HEK293 (cell line): Measurements from ENCODE around the gene CCN2.

Experiments
- CTCF ChIA-PET: fragments of 350-600 bp; formaldehyde crosslinking; extraction: SDS; loops from one replicate; lab custom pipeline; 2021; ENCODE audit warnings: antibody characterized with exemption; lab: Yijun Ruan, JAX
- POLR2A ChIA-PET: fragments of 300-600 bp; formaldehyde crosslinking; extraction: SDS; loops from one replicate; lab custom pipeline; 2020; ENCODE audit warnings: antibody characterized with exemption, inconsistent platforms; lab: Yijun Ruan, JAX
- H3K27ac ChIP-seq: fragments of 200-500 bp; sonication (Bioruptor generic); 2 replicates; pipeline ENCODE4 v1.5.1; 2014; ENCODE audit warnings: low read depth, low read length, control low read depth, inconsistent platforms; ENCODE audit errors: extremely low read depth
- H3K36me3 ChIP-seq, 2 experiments: fragments of 200-500 bp in 1 of 2; sonication (Bioruptor generic) in 1 of 2; 1 replicate in 1 of 2; 2 replicates in 1 of 2; pipeline ENCODE4 v1.5.1; 2014 to 2017; ENCODE audit warnings: inconsistent platforms in 2 of 2, low read length in 2 of 2; ENCODE audit not compliant: control insufficient read depth in 2 of 2, insufficient read depth in 1 of 2
- H3K4me1 ChIP-seq: fragments of 200-500 bp; sonication (Bioruptor generic); 2 replicates; pipeline ENCODE4 v1.5.1; 2014; ENCODE audit warnings: mild to moderate bottlenecking, low read length, inconsistent platforms; ENCODE audit not compliant: control insufficient read depth, insufficient read depth
- H3K4me3 ChIP-seq: 2 replicates; pipeline ENCODE4 v1.5.1; 2011; ENCODE audit warnings: low read depth, mild to moderate bottlenecking, control low read depth, low read length, moderate library complexity
- H3K9me3 ChIP-seq: fragments of 200-500 bp; sonication (Bioruptor generic); 2 replicates; pipeline ENCODE4 v1.5.1; 2014; ENCODE audit warnings: low read depth, low read length, inconsistent platforms; ENCODE audit not compliant: control insufficient read depth, insufficient read depth
- EGR2 ChIP-seq: fragments of 450-650 bp; formaldehyde crosslinking; IDR thresholded peaks from 2 replicates; pipeline ENCODE4 v1.5.1; 2016; ENCODE audit warnings: low read depth, missing biosample characterization, missing genetic modification characterization
- TCF7L2 ChIP-seq: IDR thresholded peaks from 2 replicates; pipeline ENCODE4 v1.6.1; 2011; ENCODE audit warnings: low read depth, mild to moderate bottlenecking, inconsistent platforms, low read length, moderate library complexity, borderline replicate concordance
- ZBTB10 ChIP-seq: fragments of 450-650 bp; formaldehyde crosslinking; IDR thresholded peaks from 2 replicates; pipeline ENCODE4 v1.5.1; 2016; ENCODE audit warnings: missing biosample characterization, missing genetic modification characterization
- ZBTB49 ChIP-seq: fragments of 450-650 bp; formaldehyde crosslinking; IDR thresholded peaks from 2 replicates; pipeline ENCODE4 v1.5.1; 2016; ENCODE audit warnings: missing biosample characterization, missing genetic modification characterization, low read depth
- ZNF114 ChIP-seq: fragments of 450-650 bp; formaldehyde crosslinking; IDR thresholded peaks from 2 replicates; pipeline ENCODE4 v1.5.0; 2017; ENCODE audit warnings: missing biosample characterization, missing genetic modification characterization
- ZNF362 ChIP-seq: fragments of 450-650 bp; formaldehyde crosslinking; IDR thresholded peaks from 2 replicates; pipeline ENCODE4 v1.5.1; 2016; ENCODE audit warnings: missing biosample characterization, missing genetic modification characterization
- ZNF416 ChIP-seq: fragments of 450-650 bp; formaldehyde crosslinking; IDR thresholded peaks from 2 replicates; pipeline ENCODE4 v1.5.1; 2016; ENCODE audit warnings: missing biosample characterization, missing genetic modification characterization
- ZNF514 ChIP-seq: fragments of 450-650 bp; formaldehyde crosslinking; IDR thresholded peaks from 2 replicates; pipeline ENCODE4 v1.5.1; 2016; ENCODE audit warnings: missing biosample characterization, missing genetic modification characterization
- ZNF596 ChIP-seq: fragments of 450-650 bp; IDR thresholded peaks from 2 replicates; pipeline ENCODE4 v1.5.0; 2018; ENCODE audit warnings: missing biosample characterization, mild to moderate bottlenecking, missing genetic modification characterization, moderate library complexity
- ZNF701 ChIP-seq: fragments of 450-650 bp; formaldehyde crosslinking; IDR thresholded peaks from 2 replicates; pipeline ENCODE4 v1.5.1; 2016; ENCODE audit warnings: missing biosample characterization, missing genetic modification characterization
- ZNF791 ChIP-seq: fragments of 450-650 bp; formaldehyde crosslinking; IDR thresholded peaks from 2 replicates; pipeline ENCODE4 v1.5.1; 2016; ENCODE audit warnings: missing biosample characterization, missing genetic modification characterization

CCN2 gene

GRCh38 chr6:131958542-131959470, 7.6 kb upstream of the CCN2 start (continued):
- TF ChIP-seq ZBTB10 (no peak), ZNF701 (tag by site-specific recombination) (no peak), ZNF362 (tag by site-specific recombination) (no peak), ZBTB49 (no peak)

- ChIA-PET CTCF (interaction anchor here (1.0 to 1.5 kb wide), 2 partner anchors 8 to 28 kb away, joined by 3 to 4 read pairs; no protein-coding TSS in a partner anchor), POLR2A (interaction anchor here (1.2 kb wide), 1 partner anchor 11 kb away, joined by 4 read pairs; no protein-coding TSS in a partner anchor)
- Histone ChIP-seq H3K4me1 (peaks cover 14% of the 10 kb centered on the region), H3K27ac (no peak overlapping the region), H3K9me3 (no peaks in the 10 kb centered on the region), H3K4me3 (no peak overlapping the region), H3K36me3 (no peaks in the 10 kb centered on the region)
- TF ChIP-seq TCF7L2 (no peak), ZNF416 (tag by site-specific recombination) (no peak), ZNF596 (tag by site-specific recombination) (no peak)
These were observed 6.9 kb upstream of the CCN2 start for GRCh38 chr6:131958095-131958494.

- H3K27ac ChIP-seq, result no peak overlapping the region
- peaks cover 14% of the 10 kb centered on the region for H3K4me1 ChIP-seq
- H3K4me3 ChIP-seq, result no peak overlapping the region
- no peak for TF ChIP-seq ZNF114
- no peak for TF ChIP-seq ZNF791 (tag by site-specific recombination)
- no peak for TF ChIP-seq EGR2 (tag by site-specific recombination)
- no peak for TF ChIP-seq ZNF514 (tag by site-specific recombination)
- no peak for TF ChIP-seq ZBTB10
- no peaks in the 10 kb centered on the region for H3K36me3 ChIP-seq
- ChIA-PET CTCF (interaction anchor here (0.7 to 1.2 kb wide), 5 partner anchors 9 to 32 kb away, joined by 3 to 5 read pairs (median 4); no protein-coding TSS in a partner anchor), POLR2A (interaction anchor here (0.5 kb wide), 1 partner anchor 129 kb away, joined by 3 read pairs; no protein-coding TSS in a partner anchor)
- H3K9me3 ChIP-seq, result no peaks in the 10 kb centered on the region
These were observed 4.7 kb upstream of the CCN2 start for GRCh38 chr6:131955876-131956275.
